IPS-18c (cell line): ENCODE data around the gene EOLA1.
"Not testable (repeated sequence)": the region's sequence is repeated elsewhere in the genome, so short reads cannot be mapped to it uniquely, and the experiment has no call there.

Experiments
- H3K4me3 ChIP-seq: 2 replicates; pipeline ENCODE4 v1.7.0; 2013; ENCODE audit warnings: low read depth, mild to moderate bottlenecking, low read length, moderate library complexity; ENCODE audit not compliant: insufficient read depth
- H3K9me3 ChIP-seq: one replicate; pipeline ENCODE4 v1.6.1; 2013; ENCODE audit warnings: mild to moderate bottlenecking, low read length, moderate library complexity; ENCODE audit not compliant: control insufficient read depth, insufficient read depth

Gene EOLA1

GRCh38 chrX:149508467-149508866, 32.3 kb upstream of the EOLA1 start:
- no peak overlapping the region for H3K4me3 ChIP-seq
- peaks cover 10% of the 10 kb centered on the region for H3K9me3 ChIP-seq

- H3K4me3 ChIP-seq: no peak overlapping the region
- H3K9me3 ChIP-seq: peaks cover 8% of the 10 kb centered on the region
These were observed 30.4 kb upstream of the EOLA1 start for GRCh38 chrX:149510386-149510785.

DNA sequence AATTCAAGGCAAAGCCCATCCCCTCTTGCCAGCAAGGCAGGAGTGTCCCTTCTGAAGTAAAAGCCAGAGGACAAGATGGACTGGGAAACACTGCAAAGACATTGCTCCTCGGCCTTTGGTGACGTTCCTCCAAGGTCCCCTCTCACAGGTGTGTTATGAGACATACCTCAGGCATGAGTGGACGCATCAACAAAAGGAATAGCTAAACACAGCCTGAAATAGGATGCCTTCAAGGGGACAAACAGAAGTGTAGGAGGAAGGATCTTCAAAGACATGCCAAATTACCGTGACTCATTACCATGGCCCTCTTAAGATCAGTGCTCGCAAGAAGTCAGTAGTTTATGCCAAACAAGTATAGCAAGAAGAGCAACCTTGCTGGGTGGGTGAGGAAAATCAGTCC, 29.7 kb upstream of the EOLA1 start:
- H3K9me3 ChIP-seq: peaks cover 6% of the 10 kb centered on the region
- H3K4me3 ChIP-seq: no peak overlapping the region; the same call in 1 of the 2 replicates

DNA sequence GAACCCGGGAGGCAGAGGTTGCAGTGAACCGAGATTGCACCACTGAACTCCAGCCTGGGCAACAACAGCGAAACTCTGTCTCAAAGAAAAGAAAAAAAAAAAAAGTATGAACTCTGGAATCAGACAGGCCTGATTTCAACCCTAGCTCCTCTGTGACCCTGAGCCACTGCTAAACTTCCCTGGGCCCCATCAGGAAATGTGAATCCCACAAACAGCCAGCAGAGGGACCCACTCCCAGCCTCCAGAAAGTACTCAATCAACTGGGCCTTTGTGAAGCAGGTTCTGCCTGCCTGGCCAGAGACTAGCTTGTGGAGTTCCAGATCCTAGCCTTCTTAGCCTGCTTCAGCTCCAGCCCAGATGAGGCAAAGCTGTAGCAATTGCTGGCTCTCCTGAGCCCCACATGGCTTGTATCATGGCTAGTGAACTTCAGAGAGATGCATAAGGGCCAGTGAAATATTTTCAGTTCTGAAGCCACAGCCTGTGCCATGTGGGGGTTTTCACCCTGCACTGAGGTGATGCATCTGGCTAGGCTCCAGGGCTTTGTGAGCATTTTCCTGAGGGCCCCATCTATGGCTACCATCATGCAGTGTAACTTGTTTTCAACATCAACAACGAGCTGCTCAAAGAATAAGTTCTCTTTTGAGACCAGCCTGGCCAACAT, 28.5 kb upstream of the EOLA1 start:
- H3K9me3 ChIP-seq: peaks cover 5% of the 10 kb centered on the region
- H3K4me3 ChIP-seq: no peak overlapping the region

DNA sequence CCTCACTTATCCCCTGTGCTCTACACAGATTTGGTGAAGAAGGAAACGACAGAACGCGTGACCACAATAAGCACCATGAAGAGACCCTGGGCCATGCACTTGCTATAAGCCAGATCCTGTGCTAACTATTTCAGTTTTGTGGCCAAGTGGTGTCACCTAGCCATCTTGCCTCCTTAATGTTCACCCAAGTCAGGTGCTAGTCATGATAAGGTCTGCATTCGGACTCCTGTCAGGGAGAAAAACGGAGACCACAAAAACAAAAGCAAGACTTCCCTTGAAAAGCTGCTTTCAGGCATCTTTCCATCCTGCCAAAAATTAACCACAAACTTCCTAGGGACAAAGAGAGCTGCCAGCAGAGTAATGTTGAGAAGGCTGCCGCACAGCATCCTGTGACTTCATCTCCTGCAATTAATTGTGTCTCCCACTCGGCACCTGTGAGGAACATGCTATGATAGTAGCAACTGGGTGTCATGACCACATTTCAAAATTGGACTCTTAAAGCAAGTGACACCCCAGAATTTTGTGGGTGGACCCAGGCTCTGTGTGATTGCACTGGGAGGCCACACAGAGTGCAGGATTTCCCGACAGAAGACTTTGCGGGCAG, 26.9 kb upstream of the EOLA1 start:
- Histone ChIP-seq H3K9me3 (no peaks in the 10 kb centered on the region), H3K4me3 (no peak overlapping the region)

DNA sequence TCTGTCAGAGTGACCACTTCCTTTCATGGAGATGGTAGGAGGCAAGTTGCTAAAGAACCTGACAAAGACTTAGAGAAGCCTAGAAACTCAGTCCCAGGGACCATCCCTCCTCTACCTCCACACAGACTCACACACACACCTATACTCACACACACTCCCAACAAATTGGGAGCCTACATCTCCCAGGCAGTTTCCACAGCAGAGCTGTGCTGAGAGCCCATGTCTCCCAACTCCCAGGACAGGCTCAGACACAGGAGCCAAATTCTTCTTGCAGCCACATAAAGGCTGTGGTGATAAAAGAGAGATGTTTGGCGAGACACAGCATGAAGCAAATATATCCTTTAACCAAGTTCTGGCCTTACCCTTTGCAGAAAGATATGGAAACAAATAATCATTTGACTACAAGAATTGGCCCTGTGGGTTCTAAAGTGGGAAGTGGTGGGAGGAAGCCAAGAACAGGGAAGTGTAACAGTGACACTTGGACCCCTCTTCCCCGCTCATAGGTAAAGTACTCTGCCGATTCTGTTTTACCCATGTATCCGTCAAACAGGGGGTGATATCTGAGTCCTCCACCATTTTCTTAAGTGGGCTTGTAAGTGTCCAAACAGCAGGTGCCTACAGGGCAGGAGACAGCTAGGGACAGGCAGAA, 24.7 kb upstream of the EOLA1 start:
- no peaks in the 10 kb centered on the region for H3K9me3 ChIP-seq

GRCh38 chrX:149516604-149517003, 24.2 kb upstream of the EOLA1 start:
- Histone ChIP-seq H3K9me3 (no peaks in the 10 kb centered on the region), H3K4me3 (no peak overlapping the region)

More for the DNA sequence above, 24.7 kb upstream of the EOLA1 start:
- H3K4me3 ChIP-seq: no peak overlapping the region

GRCh38 chrX:149517308-149517707, 23.5 kb upstream of the EOLA1 start:
- Histone ChIP-seq H3K4me3 (no peak overlapping the region), H3K9me3 (no peaks in the 10 kb centered on the region)

- no peak overlapping the region for H3K4me3 ChIP-seq
- H3K9me3 ChIP-seq: no peaks in the 10 kb centered on the region
These were observed 22.6 kb upstream of the EOLA1 start for GRCh38 chrX:149518236-149518635.

DNA sequence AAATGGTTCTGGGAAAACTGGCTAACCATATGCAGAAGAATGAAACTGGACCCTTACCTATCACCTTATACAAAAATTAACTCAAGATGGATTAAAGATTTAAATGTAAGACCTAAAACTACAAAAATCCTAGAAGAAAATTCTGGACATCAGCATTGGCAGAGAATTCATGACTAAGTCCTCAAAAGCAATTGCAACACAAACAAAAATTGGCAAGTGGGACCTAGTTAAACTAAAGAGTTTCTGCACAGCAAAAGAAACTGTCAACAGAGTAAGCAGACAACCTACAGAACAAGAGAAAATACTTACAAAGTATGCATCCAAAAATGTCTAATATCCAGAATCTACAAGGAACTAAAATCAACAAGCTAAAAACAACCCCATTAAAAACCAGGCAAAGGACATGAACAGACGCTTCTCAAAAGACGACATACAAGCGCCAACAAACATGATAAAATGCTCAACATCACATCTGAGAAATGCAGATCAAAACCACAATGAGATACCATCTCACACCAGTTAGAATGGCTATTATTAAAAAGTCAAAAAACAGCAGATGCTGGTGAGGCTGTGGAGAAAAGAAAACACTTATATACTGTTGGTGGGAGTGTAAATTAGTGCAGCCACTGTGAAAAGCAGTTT, 20.1 kb upstream of the EOLA1 start:
- not testable (repeated sequence) for H3K9me3 ChIP-seq, H3K4me3 ChIP-seq

DNA sequence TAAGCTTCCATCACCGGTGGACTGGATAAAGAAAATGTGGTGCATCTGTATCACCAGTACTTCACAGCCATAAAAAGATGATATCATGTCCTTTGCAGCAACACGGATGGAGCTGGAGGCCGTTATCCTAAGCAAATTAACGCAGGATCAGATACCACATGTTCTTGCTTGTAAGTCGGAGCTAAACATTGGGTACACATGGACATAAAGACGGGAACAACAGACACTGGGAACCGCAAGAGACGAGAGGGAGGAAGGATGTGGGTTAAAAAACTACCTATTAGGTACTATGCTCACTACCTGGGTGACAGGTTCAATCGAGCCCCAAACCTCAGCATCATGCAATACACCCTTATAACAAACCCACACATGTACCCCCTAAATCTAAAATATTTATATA, 19.4 kb upstream of the EOLA1 start:
- no peak overlapping the region for H3K4me3 ChIP-seq
- H3K9me3 ChIP-seq: no peaks in the 10 kb centered on the region

DNA sequence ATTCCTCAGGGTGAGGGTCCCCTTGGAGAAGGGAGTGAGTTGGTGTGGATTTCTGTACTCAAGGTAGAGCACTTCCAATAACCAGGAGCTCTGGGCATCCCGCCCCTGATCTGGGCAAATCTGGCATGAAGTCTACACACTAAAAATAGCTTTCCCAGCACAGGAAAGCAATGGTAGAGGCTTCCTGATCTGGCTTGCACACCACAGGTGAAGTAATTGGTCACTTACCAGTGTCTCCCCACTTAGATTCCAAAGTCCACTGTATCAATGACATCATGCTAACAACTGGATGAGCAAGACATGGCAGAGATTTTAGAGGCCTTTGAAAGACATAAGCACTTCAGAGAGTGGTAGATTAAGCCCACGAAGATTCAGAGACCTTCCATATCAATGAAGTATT, 17.9 kb upstream of the EOLA1 start:
- H3K9me3 ChIP-seq: no peaks in the 10 kb centered on the region
- H3K4me3 ChIP-seq: no peak overlapping the region

- H3K9me3 ChIP-seq, H3K4me3 ChIP-seq: not testable (repeated sequence)
These were observed 15.4 kb upstream of the EOLA1 start for GRCh38 chrX:149525389-149525788.

DNA sequence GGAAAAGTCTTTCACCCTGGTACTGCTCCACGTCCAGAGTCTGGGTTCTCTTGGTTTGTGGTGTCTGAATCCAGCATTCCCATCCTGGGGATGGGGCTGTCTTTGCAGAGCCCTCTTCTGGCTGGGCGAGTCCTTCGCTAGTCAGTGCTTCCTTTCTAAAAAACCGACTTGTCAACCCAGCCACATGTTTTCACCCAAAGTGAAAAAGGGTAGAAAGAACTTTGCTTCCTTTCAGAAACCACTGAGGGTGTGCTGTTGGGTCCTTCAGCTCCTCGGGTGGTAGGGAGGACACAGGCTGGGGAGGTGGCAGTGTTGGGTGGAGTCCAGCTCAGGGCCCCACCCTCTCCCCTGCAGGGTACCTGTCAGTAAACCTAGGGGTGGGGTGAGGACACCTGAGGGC, 14.9 kb upstream of the EOLA1 start:
- not testable (repeated sequence) for H3K4me3 ChIP-seq

DNA sequence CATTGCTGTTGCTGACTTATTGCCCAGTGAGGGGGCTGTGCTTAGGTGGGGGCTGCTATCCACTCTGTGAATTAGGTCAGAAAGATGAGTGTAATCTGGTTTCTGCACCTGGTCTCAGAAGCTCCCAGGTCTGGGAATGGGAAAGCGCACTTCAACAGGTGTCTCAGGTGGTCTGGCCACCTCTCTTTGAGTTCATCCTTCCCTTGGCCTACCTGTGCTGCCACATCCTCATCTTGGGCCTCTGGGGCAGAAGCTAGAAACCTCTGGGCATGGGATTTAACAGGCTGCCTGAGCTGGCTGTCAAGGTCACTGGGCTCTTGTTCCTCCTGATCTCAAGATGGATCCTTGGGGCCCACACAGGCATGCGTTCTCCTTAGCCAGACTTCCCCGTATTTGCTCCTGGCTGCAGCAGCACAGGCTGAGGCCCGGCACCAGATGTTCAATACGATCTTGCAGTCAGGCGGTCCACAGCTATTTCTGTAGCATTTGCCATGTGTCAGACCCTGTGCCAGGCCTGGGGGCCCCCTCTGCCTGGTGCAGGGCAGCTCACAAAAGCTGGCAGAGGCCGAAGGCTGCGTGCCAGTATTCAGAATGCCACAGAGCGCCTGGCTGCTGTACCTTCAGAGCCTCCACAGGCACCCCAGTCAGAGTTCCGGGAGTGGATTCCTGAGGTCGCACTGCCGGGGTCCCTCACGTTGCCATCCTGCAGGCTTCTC, 14.3 kb upstream of the EOLA1 start:
- H3K9me3 ChIP-seq, H3K4me3 ChIP-seq: not testable (repeated sequence)

More for the DNA sequence above, 14.9 kb upstream of the EOLA1 start:
- not testable (repeated sequence) for H3K9me3 ChIP-seq

GRCh38 chrX:149527705-149528104, 13.1 kb upstream of the EOLA1 start:
- Histone ChIP-seq H3K4me3 (no peak overlapping the region), H3K9me3 (peaks cover 9% of the 10 kb centered on the region)

- Histone ChIP-seq H3K9me3 (peaks cover 9% of the 10 kb centered on the region), H3K4me3 (no peak overlapping the region)
These were observed 12.4 kb upstream of the EOLA1 start for GRCh38 chrX:149528381-149528780.
